ENCODE data around the gene SLC35A1.
"Not testable (repeated sequence)": the region's sequence is repeated elsewhere in the genome, so short reads cannot be mapped to it uniquely, and the experiment has no call there.

Gene SLC35A1

DNA sequence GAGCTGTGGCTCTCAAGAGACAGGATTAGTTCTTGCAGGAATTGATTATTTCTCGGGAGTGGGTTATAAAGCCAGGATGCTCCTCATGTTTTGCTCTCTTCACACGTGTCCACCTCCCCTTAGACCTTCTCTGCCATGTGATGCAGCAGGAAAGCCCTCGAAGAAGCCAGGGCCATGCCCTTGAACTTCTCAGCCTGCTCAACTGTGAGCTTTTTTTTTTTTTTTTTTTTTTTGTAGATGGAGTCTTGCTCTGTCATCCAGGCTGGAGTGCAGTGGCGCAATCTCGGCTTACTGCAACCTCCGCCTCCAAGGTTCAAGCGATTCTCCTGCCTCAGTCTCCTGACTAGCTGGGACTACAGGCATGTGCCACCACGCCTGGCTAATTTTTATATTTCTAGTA lies 16.6 kb downstream of the SLC35A1 start:
- intact Hi-C loops (cut with micrococcal nuclease); H3K9me3 Mint-ChIP-seq; H3K4me1 Mint-ChIP-seq (ENCODE audit: low read depth); H3K27me3 Mint-ChIP-seq; H3K27ac Mint-ChIP-seq; H3K4me3 Mint-ChIP-seq: not testable (repeated sequence)
- H3K36me3 Mint-ChIP-seq (ENCODE audit: low read depth) = peaks cover 21% of the 10 kb centered on the region

DNA sequence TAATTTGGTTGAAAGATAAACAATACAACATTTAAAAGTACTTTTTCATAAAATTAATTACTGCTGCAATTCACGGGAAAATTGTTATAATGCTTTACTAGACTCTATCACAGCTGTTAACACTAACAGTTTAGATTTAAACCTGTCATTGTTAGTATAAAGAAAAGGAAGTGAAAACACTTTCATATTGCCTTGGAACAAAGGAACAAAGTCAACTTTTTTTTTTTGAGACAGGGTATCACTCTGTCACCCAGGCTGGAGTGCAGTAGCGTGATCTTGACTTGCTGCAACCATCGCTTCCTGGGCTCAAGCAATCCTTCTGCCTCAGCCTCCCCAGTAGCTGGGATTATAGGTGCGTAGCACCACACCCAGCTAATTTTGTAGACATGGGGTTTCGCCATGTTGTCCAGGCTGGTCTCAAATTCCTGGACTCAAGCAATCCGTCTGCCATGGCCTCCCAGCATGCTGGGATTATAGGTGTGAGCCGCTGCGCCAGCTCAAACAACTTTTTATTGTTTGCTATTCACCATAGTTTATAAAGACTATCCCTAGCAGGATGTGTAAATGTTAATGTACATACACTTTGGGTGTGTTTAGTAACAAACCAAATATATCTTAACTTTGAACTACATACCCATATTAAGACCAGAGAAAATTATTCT lies 22.1 kb downstream of the SLC35A1 start:
- no peaks in the 10 kb centered on the region for H3K9me3 Mint-ChIP-seq
- H3K27ac Mint-ChIP-seq = no peak overlapping the region
- H3K4me1 Mint-ChIP-seq (ENCODE audit: low read depth) = no peaks in the 10 kb centered on the region
- H3K36me3 Mint-ChIP-seq (ENCODE audit: low read depth) = peaks cover 8% of the 10 kb centered on the region
- intact Hi-C loops (cut with micrococcal nuclease) = no loop called here
- no peaks in the 10 kb centered on the region for H3K27me3 Mint-ChIP-seq
- no peak overlapping the region for H3K4me3 Mint-ChIP-seq

DNA sequence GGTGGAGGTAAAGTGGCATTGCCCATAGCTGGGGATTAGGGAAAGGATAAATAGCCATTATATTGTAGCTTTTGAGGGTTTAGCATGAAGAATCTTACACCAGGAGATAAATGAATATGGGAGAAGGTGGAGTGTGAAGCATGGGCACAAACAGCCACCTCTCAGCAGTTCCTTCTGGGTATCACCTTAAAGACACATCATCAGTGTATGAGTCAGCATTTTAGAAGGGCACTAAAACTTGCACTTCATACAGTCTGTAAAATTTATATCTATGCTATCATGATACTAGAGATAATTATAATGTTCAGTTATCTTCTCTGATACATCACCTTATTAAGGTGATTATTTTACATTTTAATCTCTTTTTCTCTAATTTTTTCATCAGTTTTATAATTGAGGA lies 25.3 kb downstream of the SLC35A1 start:
- Mint-ChIP-seq H3K4me1 (ENCODE audit: low read depth) (no peaks in the 10 kb centered on the region), H3K27ac (no peak overlapping the region), H3K4me3 (no peak overlapping the region), H3K9me3 (no peaks in the 10 kb centered on the region), H3K27me3 (no peaks in the 10 kb centered on the region), H3K36me3 (ENCODE audit: low read depth) (peaks cover 22% of the 10 kb centered on the region)
- intact Hi-C loops (cut with micrococcal nuclease) = no loop called here

DNA sequence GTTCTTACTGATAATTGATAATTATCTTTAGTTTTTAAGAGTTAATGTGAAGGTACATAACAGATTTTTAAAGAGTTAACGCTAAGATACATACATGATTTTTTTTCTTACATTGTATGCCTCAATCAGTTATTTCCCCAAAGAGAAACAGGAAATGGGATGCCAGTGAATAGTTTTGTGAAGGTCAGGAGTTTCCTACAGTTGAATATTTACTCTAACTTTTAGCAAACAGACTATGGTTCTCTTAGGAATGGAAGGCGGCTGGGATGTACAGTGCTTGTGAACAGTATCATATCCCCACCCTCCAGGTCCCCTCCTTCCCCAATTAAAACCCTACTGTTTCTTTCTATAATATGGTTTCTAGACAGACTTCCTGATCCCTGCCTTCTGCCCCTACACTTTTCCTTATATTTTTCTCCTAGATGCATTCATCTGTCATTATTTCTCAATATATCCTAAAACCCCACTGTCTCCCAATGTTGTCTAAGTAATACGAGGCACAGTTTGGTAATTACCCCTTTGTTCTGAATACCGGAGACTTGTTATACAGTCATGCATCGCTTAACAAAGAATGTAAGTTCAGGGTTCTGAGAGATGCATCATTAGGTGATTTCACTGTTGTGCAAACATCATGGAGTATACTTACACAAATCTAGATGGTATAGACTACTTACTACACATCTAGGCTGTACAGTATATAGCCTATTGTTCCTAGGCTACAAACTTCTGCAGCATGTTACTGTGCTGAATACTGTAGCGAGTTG lies 29.2 kb downstream of the SLC35A1 start:
- peaks cover 59% of the 10 kb centered on the region for H3K36me3 Mint-ChIP-seq (ENCODE audit: low read depth)
- intact Hi-C loops (cut with micrococcal nuclease) = loop anchor here (10.0 kb wide), 1 partner anchor 107 kb away; no protein-coding TSS in a partner anchor
- no peak overlapping the region for H3K4me3 Mint-ChIP-seq
- H3K9me3 Mint-ChIP-seq = no peaks in the 10 kb centered on the region
- no peaks in the 10 kb centered on the region for H3K27me3 Mint-ChIP-seq
- H3K27ac Mint-ChIP-seq = no peak overlapping the region
- no peaks in the 10 kb centered on the region for H3K4me1 Mint-ChIP-seq (ENCODE audit: low read depth)

DNA sequence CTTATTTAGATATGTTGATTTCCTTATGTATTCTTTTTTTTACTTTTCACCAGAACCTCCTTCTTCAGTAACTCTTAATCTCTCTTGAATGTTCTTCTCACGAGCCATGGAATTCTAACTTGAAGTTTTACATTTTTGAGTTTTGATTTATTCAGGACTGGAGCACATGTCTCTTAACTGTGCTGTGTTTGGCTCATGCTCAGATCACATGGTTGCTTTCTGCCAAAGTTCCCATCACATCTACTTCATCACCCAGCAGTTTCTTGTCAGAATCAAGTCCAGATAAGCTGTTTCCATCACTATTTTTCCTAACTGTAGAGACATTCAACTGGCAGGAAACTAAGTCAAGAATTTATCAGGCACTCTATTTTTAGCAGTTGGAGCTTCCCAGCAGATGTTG lies 31.7 kb downstream of the SLC35A1 start:
- intact Hi-C loops (cut with micrococcal nuclease) = loop anchor here (10.0 kb wide), 1 partner anchor 110 kb away; no protein-coding TSS in a partner anchor
- Mint-ChIP-seq H3K4me1 (ENCODE audit: low read depth) (no peaks in the 10 kb centered on the region), H3K27me3 (no peaks in the 10 kb centered on the region), H3K36me3 (ENCODE audit: low read depth) (peaks cover 59% of the 10 kb centered on the region), H3K27ac (no peak overlapping the region), H3K9me3 (no peaks in the 10 kb centered on the region), H3K4me3 (no peak overlapping the region)

DNA sequence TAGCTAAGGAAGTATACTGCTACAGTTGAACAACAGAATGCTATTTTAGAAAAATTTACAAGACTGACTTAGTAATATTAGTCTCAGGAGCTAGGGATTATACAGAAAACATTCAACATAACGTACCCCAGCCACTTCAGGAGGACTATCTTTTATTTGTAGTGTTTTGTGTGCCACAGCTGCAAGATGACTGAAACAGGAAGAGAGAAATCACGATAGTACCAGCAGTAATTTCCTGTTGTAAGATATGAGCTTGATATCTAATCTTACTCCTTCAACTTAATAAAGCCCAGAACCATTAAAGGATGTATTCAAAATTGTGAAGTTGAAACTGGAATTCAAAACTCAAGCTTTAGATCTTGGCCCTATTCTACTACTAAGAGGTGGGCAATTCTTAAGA lies 42.1 kb downstream of the SLC35A1 start:
- Mint-ChIP-seq H3K4me1 (ENCODE audit: low read depth) (no peaks in the 10 kb centered on the region), H3K36me3 (ENCODE audit: low read depth) (peaks cover 78% of the 10 kb centered on the region), H3K27me3 (no peaks in the 10 kb centered on the region), H3K9me3 (no peaks in the 10 kb centered on the region), H3K27ac (no peak overlapping the region), H3K4me3 (no peak overlapping the region)
- intact Hi-C loops (cut with micrococcal nuclease) = no loop called here

DNA sequence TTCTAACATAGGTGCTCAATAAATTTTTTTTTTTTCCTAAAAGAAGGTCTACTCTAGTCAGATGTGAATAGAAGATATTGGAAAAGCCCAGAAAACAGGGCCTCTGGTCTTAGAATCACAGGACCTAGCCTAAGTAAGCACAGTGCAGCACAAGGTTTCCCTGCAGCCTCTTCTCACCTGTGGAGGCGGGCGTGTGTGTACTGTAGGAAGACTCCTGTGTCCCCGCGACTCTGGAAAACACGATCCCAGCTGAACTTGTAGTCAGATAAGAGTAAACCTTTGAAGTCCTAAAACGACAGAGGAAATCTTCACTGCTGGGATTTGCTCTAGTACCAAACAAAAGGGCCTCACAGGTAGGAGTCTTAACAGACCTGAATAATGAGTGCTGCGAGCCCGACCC lies 45.7 kb downstream of the SLC35A1 start:
- intact Hi-C loops (cut with micrococcal nuclease) = no loop called here
- Mint-ChIP-seq H3K36me3 (ENCODE audit: low read depth) (peaks cover 66% of the 10 kb centered on the region), H3K27ac (no peak overlapping the region), H3K4me3 (no peak overlapping the region), H3K9me3 (no peaks in the 10 kb centered on the region), H3K27me3 (no peaks in the 10 kb centered on the region), H3K4me1 (ENCODE audit: low read depth) (no peaks in the 10 kb centered on the region)

DNA sequence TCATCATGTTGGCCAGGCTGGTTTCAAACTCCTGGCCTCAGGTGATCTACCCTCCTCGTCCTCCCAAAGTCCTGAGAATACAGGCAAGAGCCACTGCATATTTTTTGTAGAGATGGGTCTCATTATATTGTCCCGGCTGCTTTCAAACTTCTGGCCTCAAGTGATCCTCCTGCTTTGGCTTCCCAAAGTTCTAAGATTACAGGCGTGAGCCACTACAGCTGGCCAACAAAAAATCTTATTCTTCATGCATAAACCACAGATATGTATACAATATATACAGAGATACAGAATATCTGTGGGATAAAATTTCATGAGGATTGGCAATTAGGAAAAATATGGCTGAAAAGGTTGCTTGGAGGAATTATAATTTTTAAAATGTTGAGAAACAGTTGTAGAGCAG lies 49.9 kb downstream of the SLC35A1 start:
- no peaks in the 10 kb centered on the region for H3K4me1 Mint-ChIP-seq (ENCODE audit: low read depth)
- H3K9me3 Mint-ChIP-seq = no peaks in the 10 kb centered on the region
- H3K4me3 Mint-ChIP-seq = no peak overlapping the region
- H3K27ac Mint-ChIP-seq = no peak overlapping the region
- H3K27me3 Mint-ChIP-seq = no peaks in the 10 kb centered on the region
- intact Hi-C loops (cut with micrococcal nuclease) = no loop called here
- peaks cover 75% of the 10 kb centered on the region for H3K36me3 Mint-ChIP-seq (ENCODE audit: low read depth)

DNA sequence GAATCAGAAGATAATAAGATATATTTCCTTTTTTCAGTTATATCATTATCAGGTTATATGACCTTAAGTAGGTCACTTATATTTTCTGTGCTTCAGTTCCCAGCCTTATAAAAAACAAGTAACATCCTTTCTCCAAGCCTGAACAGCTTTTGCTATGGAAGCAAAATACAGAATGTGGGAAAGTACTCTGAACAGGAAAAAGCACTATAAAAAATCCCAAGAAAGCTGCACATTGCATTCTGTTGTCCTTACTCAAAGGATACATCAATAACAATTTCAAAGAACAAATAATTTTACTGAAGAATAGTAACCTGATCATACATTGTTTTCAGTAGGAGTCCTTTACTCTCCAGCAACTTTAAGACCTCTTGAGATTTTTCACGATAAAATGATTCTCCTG lies 56.4 kb downstream of the SLC35A1 start:
- Mint-ChIP-seq H3K9me3 (no peaks in the 10 kb centered on the region), H3K4me3 (no peak overlapping the region), H3K4me1 (ENCODE audit: low read depth) (no peaks in the 10 kb centered on the region), H3K36me3 (ENCODE audit: low read depth) (peaks cover 66% of the 10 kb centered on the region), H3K27me3 (no peaks in the 10 kb centered on the region), H3K27ac (no peak overlapping the region)
- intact Hi-C loops (cut with micrococcal nuclease) = no loop called here

DNA sequence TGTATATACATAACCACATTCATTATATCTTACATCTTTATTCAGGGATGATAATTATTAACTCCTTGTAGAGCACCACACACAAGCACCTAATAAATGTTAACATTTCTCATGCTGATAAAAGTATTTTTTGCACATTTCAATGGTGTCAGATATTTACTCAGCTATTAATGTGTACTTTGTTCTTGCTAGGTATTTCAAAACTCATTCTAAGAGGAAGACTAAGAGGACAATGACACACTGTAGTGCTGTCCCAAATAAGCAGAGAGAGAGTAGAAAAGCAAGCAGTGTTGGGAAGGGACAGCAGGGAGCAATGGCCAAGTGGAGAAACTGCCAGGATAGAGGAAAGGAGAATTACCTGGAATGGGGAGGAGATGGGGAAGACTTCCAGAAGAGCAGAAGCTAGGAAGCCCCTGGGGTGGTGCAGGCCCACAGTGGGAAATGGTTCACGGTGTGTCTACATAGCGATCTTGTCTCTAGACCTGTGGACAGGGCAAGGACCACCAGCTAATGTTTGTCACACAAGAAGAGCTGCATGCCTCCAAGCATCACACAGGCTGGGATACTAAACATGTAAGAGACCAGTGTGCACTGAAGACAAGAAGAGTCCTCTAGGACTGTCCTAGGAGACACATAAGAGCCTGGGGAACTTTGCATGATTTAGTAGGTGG lies 61.7 kb downstream of the SLC35A1 start:
- Mint-ChIP-seq H3K9me3 (peaks cover 5% of the 10 kb centered on the region), H3K27me3 (no peaks in the 10 kb centered on the region), H3K27ac (no peak overlapping the region), H3K36me3 (ENCODE audit: low read depth) (peaks cover 30% of the 10 kb centered on the region), H3K4me3 (no peak overlapping the region), H3K4me1 (ENCODE audit: low read depth) (no peaks in the 10 kb centered on the region)
- intact Hi-C loops (cut with micrococcal nuclease) = no loop called here

DNA sequence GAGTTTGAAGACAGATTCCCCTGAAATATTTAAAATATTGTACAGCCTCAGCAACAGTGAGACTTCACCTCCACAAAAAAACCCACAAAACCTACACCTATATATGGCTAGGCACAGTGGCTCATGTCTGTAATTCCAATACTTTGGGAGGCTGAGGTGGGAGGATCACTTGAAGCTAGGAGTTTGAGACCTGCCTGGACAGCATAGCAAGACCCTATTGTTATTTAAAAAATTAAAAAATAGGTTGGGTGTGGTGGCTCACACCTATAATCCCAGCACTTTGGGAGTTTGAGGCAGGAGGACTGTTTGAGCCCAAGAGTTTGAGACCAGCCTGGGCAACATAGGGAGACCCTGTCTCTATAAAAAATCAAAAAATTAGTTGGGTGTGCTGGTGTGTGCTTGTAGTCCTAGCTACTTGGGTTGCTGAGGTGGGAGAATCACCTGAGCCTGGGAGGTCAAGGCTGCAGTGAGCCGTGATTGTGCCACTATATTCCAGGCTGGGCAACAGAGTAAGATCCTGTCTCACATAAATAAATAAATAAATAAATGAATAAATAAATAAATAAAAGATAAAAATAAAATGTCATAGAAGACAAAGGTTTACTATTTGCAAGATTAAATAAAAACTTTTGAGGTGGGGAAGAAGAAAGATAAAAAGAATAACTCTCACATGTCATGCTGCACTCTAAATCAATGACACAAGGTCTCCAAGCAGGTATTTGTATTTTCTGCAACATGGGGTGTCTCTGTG lies 65.9 kb downstream of the SLC35A1 start:
- Mint-ChIP-seq H3K27me3 (no peaks in the 10 kb centered on the region), H3K4me1 (ENCODE audit: low read depth) (no peaks in the 10 kb centered on the region), H3K9me3 (peaks cover 9% of the 10 kb centered on the region), H3K36me3 (ENCODE audit: low read depth) (peaks cover 48% of the 10 kb centered on the region), H3K4me3 (no peak overlapping the region), H3K27ac (no peak overlapping the region)
- intact Hi-C loops (cut with micrococcal nuclease) = no loop called here

DNA sequence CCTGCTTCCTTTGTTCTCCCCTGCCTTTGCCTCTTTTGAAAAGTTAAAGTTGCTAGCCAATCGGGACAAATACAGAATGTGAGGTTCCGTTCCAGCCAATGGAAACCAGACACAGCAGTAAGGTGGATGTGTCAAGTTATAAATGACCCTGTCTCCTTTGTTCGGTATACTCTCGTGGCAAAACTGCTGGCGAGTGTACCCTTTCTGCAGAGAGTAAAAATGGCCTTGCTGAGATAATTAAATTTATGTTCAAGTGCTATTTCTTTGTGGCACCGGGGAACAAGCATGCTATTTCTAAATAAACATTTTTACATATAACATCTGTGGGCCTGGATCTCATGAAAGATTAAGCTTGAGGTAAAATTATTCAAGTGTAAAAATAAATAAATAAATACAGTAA lies 66.8 kb downstream of the SLC35A1 start:
- Mint-ChIP-seq H3K4me3 (no peak overlapping the region), H3K27ac (no peak overlapping the region), H3K4me1 (ENCODE audit: low read depth) (no peaks in the 10 kb centered on the region), H3K9me3 (peaks cover 9% of the 10 kb centered on the region), H3K36me3 (ENCODE audit: low read depth) (peaks cover 52% of the 10 kb centered on the region), H3K27me3 (no peaks in the 10 kb centered on the region)
- intact Hi-C loops (cut with micrococcal nuclease) = no loop called here

DNA sequence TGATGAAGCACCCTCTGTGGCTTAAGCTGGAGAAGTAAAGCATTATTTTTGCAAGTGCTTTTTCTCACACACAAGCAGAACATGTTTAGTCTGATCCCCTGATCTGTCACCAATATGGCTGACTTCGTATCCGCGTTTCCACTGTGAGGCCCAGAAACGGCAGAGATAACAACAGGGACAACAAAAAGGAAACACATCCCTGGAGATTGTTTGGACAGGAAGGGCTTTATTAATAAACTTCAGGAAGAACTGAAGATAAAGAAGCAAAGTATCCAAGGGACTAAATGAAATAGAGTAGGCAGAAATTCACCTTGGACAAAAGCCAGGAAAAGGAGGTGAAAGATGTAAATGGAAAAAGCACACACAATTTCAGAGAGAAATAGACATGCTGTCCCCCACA lies 67.8 kb downstream of the SLC35A1 start:
- H3K4me3 Mint-ChIP-seq = no peak overlapping the region
- no peaks in the 10 kb centered on the region for H3K27me3 Mint-ChIP-seq
- H3K4me1 Mint-ChIP-seq (ENCODE audit: low read depth) = no peaks in the 10 kb centered on the region
- H3K9me3 Mint-ChIP-seq = peaks cover 9% of the 10 kb centered on the region
- peaks cover 59% of the 10 kb centered on the region for H3K36me3 Mint-ChIP-seq (ENCODE audit: low read depth)
- intact Hi-C loops (cut with micrococcal nuclease) = no loop called here
- H3K27ac Mint-ChIP-seq = no peak overlapping the region

DNA sequence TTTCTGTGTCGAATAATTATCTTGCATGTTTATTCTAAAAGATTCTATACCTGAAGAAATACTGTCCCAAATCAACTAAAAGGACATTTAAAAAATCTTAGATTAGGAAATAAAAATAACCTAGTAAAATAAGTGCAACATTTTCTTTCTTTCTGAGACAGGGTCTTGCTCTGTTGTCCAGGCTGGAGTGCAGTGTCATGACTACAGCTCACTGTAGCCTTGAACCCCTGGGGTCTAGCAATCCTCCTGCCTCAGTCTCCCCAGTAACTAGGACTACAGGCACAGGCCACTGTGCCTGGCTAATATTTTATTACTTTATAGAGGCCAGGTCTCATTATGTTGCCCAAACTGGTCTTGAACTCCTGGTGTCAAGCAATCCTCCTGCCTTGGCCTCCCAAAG lies 68.3 kb downstream of the SLC35A1 start:
- no peaks in the 10 kb centered on the region for H3K4me1 Mint-ChIP-seq (ENCODE audit: low read depth)
- intact Hi-C loops (cut with micrococcal nuclease) = no loop called here
- peaks cover 9% of the 10 kb centered on the region for H3K9me3 Mint-ChIP-seq
- no peaks in the 10 kb centered on the region for H3K27me3 Mint-ChIP-seq
- H3K27ac Mint-ChIP-seq = no peak overlapping the region
- H3K4me3 Mint-ChIP-seq = no peak overlapping the region
- peaks cover 65% of the 10 kb centered on the region for H3K36me3 Mint-ChIP-seq (ENCODE audit: low read depth)

Measured in dendritic cell treated with granulocyte-macrophage colony-stimulating factor and Interleukin-4, amounts not matched to agents 40 ng/mL and 50 ng/mL, for 4 days (primary cell).